Measurements from ENCODE around the gene NSF.
"Not testable (repeated sequence)": the region's sequence is repeated elsewhere in the genome, so short reads cannot be mapped to it uniquely, and the experiment has no call there.

DNA sequence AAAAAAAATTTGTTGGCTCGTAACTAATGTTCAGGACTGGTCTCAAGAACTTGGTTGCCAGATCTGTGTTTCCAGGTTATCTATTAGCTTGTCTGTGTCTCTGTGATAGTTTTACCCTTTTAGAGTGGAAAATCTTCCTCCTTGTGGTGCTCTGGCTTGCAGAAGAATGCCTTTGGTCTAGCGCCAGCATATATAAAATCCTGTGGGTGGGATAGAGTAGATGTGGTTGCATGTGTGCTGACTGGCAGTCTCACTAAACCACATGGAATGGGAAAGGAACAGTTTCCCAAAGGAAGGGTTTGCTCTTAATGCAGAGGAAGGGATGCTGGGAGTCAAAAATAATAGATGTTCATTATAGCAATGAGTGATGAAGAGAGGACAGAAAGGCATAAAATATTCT, 33.3 kb downstream of the NSF start:
- TF ChIP-seq, protein P1, sequence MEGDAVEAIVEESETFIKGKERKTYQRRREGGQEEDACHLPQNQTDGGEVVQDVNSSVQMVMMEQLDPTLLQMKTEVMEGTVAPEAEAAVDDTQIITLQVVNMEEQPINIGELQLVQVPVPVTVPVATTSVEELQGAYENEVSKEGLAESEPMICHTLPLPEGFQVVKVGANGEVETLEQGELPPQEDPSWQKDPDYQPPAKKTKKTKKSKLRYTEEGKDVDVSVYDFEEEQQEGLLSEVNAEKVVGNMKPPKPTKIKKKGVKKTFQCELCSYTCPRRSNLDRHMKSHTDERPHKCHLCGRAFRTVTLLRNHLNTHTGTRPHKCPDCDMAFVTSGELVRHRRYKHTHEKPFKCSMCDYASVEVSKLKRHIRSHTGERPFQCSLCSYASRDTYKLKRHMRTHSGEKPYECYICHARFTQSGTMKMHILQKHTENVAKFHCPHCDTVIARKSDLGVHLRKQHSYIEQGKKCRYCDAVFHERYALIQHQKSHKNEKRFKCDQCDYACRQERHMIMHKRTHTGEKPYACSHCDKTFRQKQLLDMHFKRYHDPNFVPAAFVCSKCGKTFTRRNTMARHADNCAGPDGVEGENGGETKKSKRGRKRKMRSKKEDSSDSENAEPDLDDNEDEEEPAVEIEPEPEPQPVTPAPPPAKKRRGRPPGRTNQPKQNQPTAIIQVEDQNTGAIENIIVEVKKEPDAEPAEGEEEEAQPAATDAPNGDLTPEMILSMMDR (conservative IDR thresholded peaks at IDR 0.05; ENCODE audit: low read length), result not testable (repeated sequence)
- not testable (repeated sequence) for TF ChIP-seq EZH2phosphoT487 (IDR thresholded peaks at IDR 0.05; ENCODE audit: borderline replicate concordance, low read depth, low read length)
